ENCODE measurements around the gene ROCK1. TPM values are rescaled to one million over a fixed set of nuclear protein-coding genes. Genes with fewer than 3 reads are reported as not detected.

ROCK1 gene
- total RNA-seq, 1 experiment from 2014 or later = 14.9 TPM

Other genes starting within 250 kb of the ROCK1 start
- 2.7 TPM in 2 replicates for gene GREB1L, start 130.4 kb upstream of the ROCK1 start, total RNA-seq (2014; rRNA removed; shearing (Covaris generic))